Natural killer cell (primary cell): ENCODE results near the gene FOXI1. TPM values are rescaled to one million over a fixed set of nuclear protein-coding genes. Genes with fewer than 3 reads are reported as not detected.

Experiments
- ATAC-seq, 3 donors: fragments of 150-1000 bp in 2 of 3; fragments of 200-7000 bp in 1 of 3; cut with Tn5 transposase; 1 replicate in 1 of 3; 2 replicates in 2 of 3; pipeline ENCODE4 v1.10.0; 2021; ENCODE audit warnings: mild to moderate bottlenecking in 2 of 3, moderate library complexity in 2 of 3
- DNase-seq, 2 donors: peaks; one replicate each; pipeline versions ENCODE4 v3.0.0 to v3.0.0-alpha.2; 2013 to 2021; ENCODE audit warnings: mixed read lengths in 1 of 2
- H3K27ac ChIP-seq: one replicate; pipeline ENCODE4 v1.5.1; 2013; ENCODE audit warnings: mild to moderate bottlenecking, low read length
- H3K27me3 ChIP-seq: one replicate; pipeline ENCODE4 v1.6.1; 2013; ENCODE audit warnings: low read length; ENCODE audit not compliant: control insufficient read depth, insufficient read depth
- H3K36me3 ChIP-seq: one replicate; pipeline ENCODE4 v1.6.1; 2013; ENCODE audit warnings: low read length; ENCODE audit not compliant: control insufficient read depth, insufficient read depth
- H3K4me1 ChIP-seq: one replicate; pipeline ENCODE4 v1.6.1; 2013; ENCODE audit warnings: low read length; ENCODE audit not compliant: control insufficient read depth, insufficient read depth
- H3K4me3 ChIP-seq: one replicate; pipeline ENCODE4 v1.5.1; 2013; ENCODE audit warnings: low read length
- H3K9me3 ChIP-seq: one replicate; pipeline ENCODE4 v1.6.1; 2013; ENCODE audit warnings: low read length; ENCODE audit not compliant: control insufficient read depth, insufficient read depth
- H3K27ac Mint-ChIP-seq, 2 donors: one replicate each; pipeline ENCODE4 v1.8.0; 2022; ENCODE audit warnings: mild to moderate bottlenecking in 2 of 2, mixed read lengths in 2 of 2, moderate library complexity in 1 of 2
- H3K27me3 Mint-ChIP-seq, 2 donors: one replicate each; pipeline ENCODE4 v1.8.0; 2022; ENCODE audit warnings: low read depth in 2 of 2, mixed read lengths in 2 of 2
- H3K36me3 Mint-ChIP-seq: one replicate; pipeline ENCODE4 v1.8.0; 2022; ENCODE audit warnings: mixed read lengths
- H3K4me1 Mint-ChIP-seq, 2 donors: one replicate each; pipeline ENCODE4 v1.8.0; 2022; ENCODE audit warnings: mixed read lengths in 2 of 2
- H3K4me3 Mint-ChIP-seq: one replicate; pipeline ENCODE4 v1.8.0; 2022; ENCODE audit warnings: mild to moderate bottlenecking, moderate library complexity, mixed read lengths
- H3K9me3 Mint-ChIP-seq, 2 donors: one replicate each; pipeline ENCODE4 v1.8.0; 2022; ENCODE audit warnings: mixed read lengths in 2 of 2
- CTCF ChIP-seq: fragments of 200-600 bp; IDR thresholded peaks from one replicate; pipeline ENCODE4 v1.8.0; 2022; ENCODE audit warnings: antibody characterized with exemption
- WGBS: methylation state at CpG from one replicate; pipeline ENCODE4 v1.1.7; 2013; ENCODE audit warnings: missing lambda C conversion rate; ENCODE audit not compliant: insufficient coverage; 5-methylcytosine and 5-hydroxymethylcytosine counted together
- intact Hi-C: fragments of 100-400 bp; cut with micrococcal nuclease; formaldehyde crosslinking; loops from one replicate; pipeline ENCODE4 v1.14.2; 2022
- total RNA-seq, 4 donors: library from RNA; stranded (reverse); fragments of 120-200 nt in 1 of 4; gene quantifications; one replicate each; pipeline versions ENCODE4 v1.2.3 to v1.2.4, GENCODE V29; 2013 to 2022

FOXI1 gene
- total RNA-seq, 3 donors from 2014 or later (not counting 1 experiment from before 2014, with no cell fraction given) = 0.18 TPM; not detected in 2

- Histone ChIP-seq H3K9me3 (no peaks in the 10 kb centered on the region), H3K27me3 (no peaks in the 10 kb centered on the region), H3K4me3 (no peak overlapping the region), H3K4me1 (no peaks in the 10 kb centered on the region), H3K27ac (no peak overlapping the region), H3K36me3 (no peaks in the 10 kb centered on the region)
- intact Hi-C loops = no loop called here
- no peak for TF ChIP-seq CTCF
- H3K27ac Mint-ChIP-seq = no peak overlapping the region
- H3K9me3 Mint-ChIP-seq = no peaks in the 10 kb centered on the region
- H3K4me3 Mint-ChIP-seq = no peak overlapping the region
- DNase-seq = no peak
- no peaks in the 10 kb centered on the region for H3K4me1 Mint-ChIP-seq
- ATAC-seq = no peak
- H3K27me3 Mint-ChIP-seq = peaks cover 5 to 11% of the 10 kb centered on the region in 2 donors
- no peaks in the 10 kb centered on the region for H3K36me3 Mint-ChIP-seq
- 86% methylated on average over 11 of the region's 11 CpGs for WGBS
Measured at GRCh38 chr5:170144286-170145023, 38.8 kb downstream of the FOXI1 start.

GRCh38 chr5:170145462-170145861, 39.8 kb downstream of the FOXI1 start:
- TF ChIP-seq CTCF = no peak
- H3K4me3 ChIP-seq = no peak overlapping the region
- peaks cover 6 to 11% of the 10 kb centered on the region in 2 donors for H3K27me3 Mint-ChIP-seq
- intact Hi-C loops = no loop called here
- H3K4me1 Mint-ChIP-seq = no peaks in the 10 kb centered on the region
- H3K9me3 Mint-ChIP-seq = no peaks in the 10 kb centered on the region
- 70% methylated on average over 4 of the region's 4 CpGs for WGBS
- DNase-seq (no peak), ATAC-seq (no peak)
- H3K4me1 ChIP-seq = no peaks in the 10 kb centered on the region
- no peak overlapping the region for H3K27ac Mint-ChIP-seq
- no peaks in the 10 kb centered on the region for H3K27me3 ChIP-seq
- H3K9me3 ChIP-seq = no peaks in the 10 kb centered on the region
- H3K27ac ChIP-seq = no peak overlapping the region
- H3K36me3 Mint-ChIP-seq = no peaks in the 10 kb centered on the region
- no peak overlapping the region for H3K4me3 Mint-ChIP-seq
- no peaks in the 10 kb centered on the region for H3K36me3 ChIP-seq

- H3K9me3 ChIP-seq = no peaks in the 10 kb centered on the region
- H3K4me1 ChIP-seq = no peaks in the 10 kb centered on the region
- no peaks in the 10 kb centered on the region for H3K36me3 ChIP-seq
- H3K27ac Mint-ChIP-seq = no peak overlapping the region
- no peaks in the 10 kb centered on the region for H3K36me3 Mint-ChIP-seq
- no peaks in the 10 kb centered on the region for H3K9me3 Mint-ChIP-seq
- no peak for DNase-seq
- intact Hi-C loops = no loop called here
- H3K4me3 ChIP-seq = no peak overlapping the region
- H3K4me3 Mint-ChIP-seq = no peak overlapping the region
- 91% methylated on average over 12 of the region's 12 CpGs for WGBS
- no peaks in the 10 kb centered on the region for H3K4me1 Mint-ChIP-seq
- no peak overlapping the region for H3K27ac ChIP-seq
- H3K27me3 Mint-ChIP-seq = peaks cover 6 to 8% of the 10 kb centered on the region in 2 donors
- H3K27me3 ChIP-seq = no peaks in the 10 kb centered on the region
- no peak for TF ChIP-seq CTCF
- no peak for ATAC-seq
Measured at GRCh38 chr5:170147051-170147752, 41.5 kb downstream of the FOXI1 start.
